ENCODE results near the gene ZNF586.
"Not testable (repeated sequence)": the region's sequence is repeated elsewhere in the genome, so short reads cannot be mapped to it uniquely, and the experiment has no call there.

The ZNF586 gene

GRCh38 chr19:57789288-57789687, 19.8 kb downstream of the ZNF586 start:
- no peak for FAIRE-seq
- no peak for DNase-seq (ENCODE audit: low spot score)

- not testable (repeated sequence) for DNase-seq (ENCODE audit: low spot score); FAIRE-seq
Measured at GRCh38 chr19:57796580-57796979, 27.1 kb downstream of the ZNF586 start.

GRCh38 chr19:57800696-57801095, 31.2 kb downstream of the ZNF586 start:
- no peak for DNase-seq (ENCODE audit: low spot score)

GRCh38 chr19:57802269-57802668, 32.8 kb downstream of the ZNF586 start:
- FAIRE-seq (no peak), DNase-seq (ENCODE audit: low spot score) (no peak)

More at GRCh38 chr19:57800696-57801095, 31.2 kb downstream of the ZNF586 start:
- FAIRE-seq, result no peak

- no peak for DNase-seq (ENCODE audit: low spot score)
- FAIRE-seq, result no peak
Measured at GRCh38 chr19:57803265-57803593, 33.8 kb downstream of the ZNF586 start.

- no peak for FAIRE-seq
Measured at GRCh38 chr19:57803594-57804325, 34.3 kb downstream of the ZNF586 start.

GRCh38 chr19:57807541-57807940, 38.1 kb downstream of the ZNF586 start:
- DNase-seq (ENCODE audit: low spot score) (no peak), FAIRE-seq (no peak)

More at GRCh38 chr19:57803594-57804325, 34.3 kb downstream of the ZNF586 start:
- peak; percentile 57 for DNase-seq (ENCODE audit: low spot score)

GRCh38 chr19:57810410-57811295, 41.2 kb downstream of the ZNF586 start:
- not testable (repeated sequence) for DNase-seq (ENCODE audit: low spot score); FAIRE-seq

GRCh38 chr19:57812226-57812625, 42.8 kb downstream of the ZNF586 start:
- no peak for FAIRE-seq
- no peak for DNase-seq (ENCODE audit: low spot score)

GRCh38 chr19:57812975-57813820, 43.7 kb downstream of the ZNF586 start:
- FAIRE-seq; DNase-seq (ENCODE audit: low spot score): not testable (repeated sequence)

- FAIRE-seq (no peak), DNase-seq (ENCODE audit: low spot score) (no peak)
Measured at GRCh38 chr19:57813919-57814504, 44.5 kb downstream of the ZNF586 start.

- FAIRE-seq, result no peak
Measured at GRCh38 chr19:57814505-57815246, 45.2 kb downstream of the ZNF586 start, which contains the start of gene ZNF552. Gene ZNF552 (minus strand): TSS chr19:57814913. CDS start chr19:57814743, 170 bp downstream.

GRCh38 chr19:57815247-57816075, 46.0 kb downstream of the ZNF586 start:
- DNase-seq (ENCODE audit: low spot score) (no peak), FAIRE-seq (no peak)

More at GRCh38 chr19:57814505-57815246, 45.2 kb downstream of the ZNF586 start, which contains the start of gene ZNF552:
- peak; percentile 86 for DNase-seq (ENCODE audit: low spot score)

GRCh38 chr19:57816652-57817051, 47.2 kb downstream of the ZNF586 start:
- FAIRE-seq (no peak), DNase-seq (ENCODE audit: low spot score) (no peak)

- FAIRE-seq (no peak), DNase-seq (ENCODE audit: low spot score) (no peak)
Measured at GRCh38 chr19:57817976-57818375, 48.5 kb downstream of the ZNF586 start.

- no peak for FAIRE-seq
Measured at GRCh38 chr19:57818378-57818777, 48.9 kb downstream of the ZNF586 start.

GRCh38 chr19:57819475-57820148, 50.1 kb downstream of the ZNF586 start:
- FAIRE-seq (no peak), DNase-seq (ENCODE audit: low spot score) (peak; percentile 90)

More at GRCh38 chr19:57818378-57818777, 48.9 kb downstream of the ZNF586 start:
- no peak for DNase-seq (ENCODE audit: low spot score)

GRCh38 chr19:57820599-57820998, 51.1 kb downstream of the ZNF586 start:
- no peak for DNase-seq (ENCODE audit: low spot score)
- FAIRE-seq, result no peak

- not testable (repeated sequence) for DNase-seq (ENCODE audit: low spot score); FAIRE-seq
Measured at GRCh38 chr19:57821095-57821494, 51.6 kb downstream of the ZNF586 start.
